Measurements from ENCODE around the gene GAD1. TPM values are rescaled to one million over a fixed set of nuclear protein-coding genes. Genes with fewer than 3 reads are reported as not detected.

Gene GAD1
- polyA plus RNA-seq, 3 donors = 0.04 to 0.15 TPM; not detected in 1

DNA sequence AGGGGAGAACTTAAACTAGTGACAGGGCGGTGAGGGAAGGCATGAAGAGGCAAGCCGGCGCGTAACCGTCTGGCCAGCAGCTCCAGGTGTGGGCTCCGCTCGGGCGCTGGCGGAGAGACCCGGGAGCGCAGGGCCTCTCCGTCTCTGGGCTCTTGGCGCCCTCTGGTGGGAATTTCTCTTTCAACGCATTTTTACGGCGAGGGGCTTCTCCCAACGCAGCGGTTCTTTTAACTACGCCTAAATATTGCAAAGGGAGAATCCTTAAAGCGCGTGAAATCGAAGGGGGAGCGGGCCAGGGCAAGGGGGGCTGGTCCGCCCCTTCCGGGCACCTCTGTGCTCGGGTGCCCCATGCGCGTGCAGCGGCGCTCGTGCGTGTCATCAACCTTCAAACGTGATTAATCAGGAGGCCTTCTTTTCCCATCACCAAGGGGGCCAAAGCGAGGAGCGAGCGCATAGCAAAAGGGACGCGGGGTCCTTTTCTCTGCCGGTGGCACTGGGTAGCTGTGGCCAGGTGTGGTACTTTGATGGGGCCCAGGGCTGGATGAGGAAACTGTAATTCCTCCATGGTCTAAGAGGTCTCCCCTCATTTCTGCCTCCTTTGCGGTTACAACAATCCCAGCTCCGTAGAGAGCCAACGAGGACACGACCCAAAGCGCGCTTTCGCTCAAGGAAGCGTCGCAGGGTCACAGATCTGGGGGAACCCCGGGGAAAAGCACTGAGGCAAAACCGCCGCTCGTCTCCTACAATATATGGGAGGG, 762 bp upstream of the GAD1 start:
- H3K27ac ChIP-seq (ENCODE audit: low read depth, low read length) = no peak overlapping the region
- 1 to 2% (median 2%) methylated on average over 51 to 52 of the region's 52 CpGs for WGBS, 3 donors

DNA sequence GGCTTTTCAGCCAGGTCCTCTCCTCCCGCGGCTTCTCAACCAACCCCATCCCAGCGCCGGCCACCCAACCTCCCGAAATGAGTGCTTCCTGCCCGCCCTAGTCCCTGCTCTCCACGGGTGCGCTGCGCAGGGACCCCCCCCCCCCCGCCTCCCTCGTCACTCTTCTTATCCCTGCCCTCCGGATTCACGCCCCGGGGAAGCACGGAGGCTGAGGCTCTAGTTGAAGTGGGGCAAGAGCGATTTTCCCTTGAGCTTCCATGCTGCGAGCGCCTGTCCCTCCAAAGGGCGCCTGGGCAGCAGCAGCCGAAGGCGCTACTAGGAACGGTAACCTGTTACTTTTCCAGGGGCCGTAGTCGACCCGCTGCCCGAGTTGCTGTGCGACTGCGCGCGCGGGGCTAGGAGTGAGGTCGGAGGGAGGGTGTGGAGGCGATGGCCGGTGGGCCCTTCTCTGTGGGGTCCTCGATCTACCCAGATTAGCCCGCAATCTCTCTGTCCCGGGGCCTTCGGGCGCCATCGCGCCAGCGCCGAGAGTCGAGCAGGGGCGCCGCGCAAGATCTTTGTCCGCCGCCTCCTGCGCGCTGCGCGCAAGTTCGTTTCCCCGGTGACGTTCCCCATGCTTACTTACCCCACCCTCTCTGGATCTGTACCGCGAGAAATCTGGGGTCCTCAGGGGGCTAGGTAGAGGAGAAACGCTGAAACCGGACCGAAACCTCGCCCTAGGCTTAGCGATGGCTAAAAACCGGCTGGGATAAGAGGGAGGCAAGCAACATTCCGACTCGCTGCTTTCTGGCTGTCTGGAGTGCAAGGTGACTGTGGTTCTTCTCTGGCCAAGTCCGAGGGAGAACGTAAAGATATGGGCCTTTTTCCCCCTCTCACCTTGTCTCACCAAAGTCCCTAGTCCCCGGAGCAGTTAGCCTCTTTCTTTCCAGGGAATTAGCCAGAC, 677 bp downstream of the GAD1 start:
- 0 to 1% (median 0%) methylated on average over 58 to 68 of the region's 69 CpGs for WGBS, 3 donors
- no peak overlapping the region for H3K27ac ChIP-seq (ENCODE audit: low read depth, low read length)

DNA sequence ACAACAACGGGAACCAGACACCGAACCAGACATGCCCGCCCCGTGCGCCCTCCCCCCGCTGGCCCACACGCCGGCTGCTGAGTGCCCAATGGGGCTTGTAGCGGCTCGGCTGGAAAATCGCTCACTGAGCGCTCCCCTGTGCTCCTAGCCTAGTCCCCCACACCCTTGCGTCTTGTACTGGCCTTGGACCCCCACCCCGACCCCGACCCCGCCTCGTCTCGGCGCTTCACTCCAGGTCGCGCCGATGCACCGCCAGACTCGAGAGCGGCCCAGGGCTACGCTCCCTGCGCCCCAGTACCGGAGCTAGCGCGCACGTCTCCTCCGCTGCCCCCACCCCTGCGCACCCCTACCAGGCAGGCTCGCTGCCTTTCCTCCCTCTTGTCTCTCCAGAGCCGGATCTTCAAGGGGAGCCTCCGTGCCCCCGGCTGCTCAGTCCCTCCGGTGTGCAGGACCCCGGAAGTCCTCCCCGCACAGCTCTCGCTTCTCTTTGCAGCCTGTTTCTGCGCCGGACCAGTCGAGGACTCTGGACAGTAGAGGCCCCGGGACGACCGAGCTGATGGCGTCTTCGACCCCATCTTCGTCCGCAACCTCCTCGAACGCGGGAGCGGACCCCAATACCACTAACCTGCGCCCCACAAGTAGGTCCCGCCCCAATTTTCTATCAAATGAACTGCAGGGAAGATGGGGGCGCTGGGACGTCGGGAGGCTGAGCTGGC, 1.5 kb downstream of the GAD1 start:
- H3K27ac ChIP-seq (ENCODE audit: low read depth, low read length) = no peak overlapping the region
- 2 to 3% (median 3%) methylated on average over 55 to 60 of the region's 60 CpGs for WGBS, 3 donors

DNA sequence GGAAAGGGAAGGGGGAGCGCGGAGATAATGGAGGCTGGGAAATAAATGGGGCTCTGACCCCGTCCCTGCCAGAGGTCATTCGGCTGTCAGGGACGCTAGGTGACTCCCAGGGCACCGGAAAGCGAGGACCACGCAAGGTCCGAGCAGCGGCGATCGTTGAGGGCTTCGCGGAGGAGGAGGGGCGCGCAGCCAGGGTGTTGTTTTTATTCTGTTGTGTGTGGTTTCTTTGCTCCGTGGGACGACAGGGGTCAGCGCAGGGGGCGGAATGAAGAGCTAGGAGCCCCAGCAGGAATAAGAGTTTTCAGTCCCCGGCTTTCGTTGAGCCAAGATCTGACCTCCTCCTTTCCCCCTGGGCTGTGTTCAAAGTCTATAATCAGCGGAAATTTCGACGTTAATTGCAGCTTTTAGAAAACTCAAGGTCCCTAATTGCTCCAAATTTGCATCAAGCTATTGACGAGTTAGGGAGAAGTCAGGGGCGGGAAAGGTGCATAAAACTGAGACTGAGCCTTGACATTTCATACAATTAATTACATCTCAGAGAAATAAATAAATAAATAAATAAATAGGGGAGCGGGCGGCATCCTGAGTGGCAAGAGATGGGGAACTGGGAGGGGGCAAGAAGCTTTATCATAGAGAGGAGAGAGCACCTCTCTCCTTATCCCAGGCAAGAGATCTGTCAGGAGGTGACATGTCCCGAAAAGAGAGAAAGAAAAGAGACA, 2.2 kb downstream of the GAD1 start:
- 5 to 10% (median 7%) methylated on average over 21 to 30 of the region's 30 CpGs for WGBS, 3 donors

DNA sequence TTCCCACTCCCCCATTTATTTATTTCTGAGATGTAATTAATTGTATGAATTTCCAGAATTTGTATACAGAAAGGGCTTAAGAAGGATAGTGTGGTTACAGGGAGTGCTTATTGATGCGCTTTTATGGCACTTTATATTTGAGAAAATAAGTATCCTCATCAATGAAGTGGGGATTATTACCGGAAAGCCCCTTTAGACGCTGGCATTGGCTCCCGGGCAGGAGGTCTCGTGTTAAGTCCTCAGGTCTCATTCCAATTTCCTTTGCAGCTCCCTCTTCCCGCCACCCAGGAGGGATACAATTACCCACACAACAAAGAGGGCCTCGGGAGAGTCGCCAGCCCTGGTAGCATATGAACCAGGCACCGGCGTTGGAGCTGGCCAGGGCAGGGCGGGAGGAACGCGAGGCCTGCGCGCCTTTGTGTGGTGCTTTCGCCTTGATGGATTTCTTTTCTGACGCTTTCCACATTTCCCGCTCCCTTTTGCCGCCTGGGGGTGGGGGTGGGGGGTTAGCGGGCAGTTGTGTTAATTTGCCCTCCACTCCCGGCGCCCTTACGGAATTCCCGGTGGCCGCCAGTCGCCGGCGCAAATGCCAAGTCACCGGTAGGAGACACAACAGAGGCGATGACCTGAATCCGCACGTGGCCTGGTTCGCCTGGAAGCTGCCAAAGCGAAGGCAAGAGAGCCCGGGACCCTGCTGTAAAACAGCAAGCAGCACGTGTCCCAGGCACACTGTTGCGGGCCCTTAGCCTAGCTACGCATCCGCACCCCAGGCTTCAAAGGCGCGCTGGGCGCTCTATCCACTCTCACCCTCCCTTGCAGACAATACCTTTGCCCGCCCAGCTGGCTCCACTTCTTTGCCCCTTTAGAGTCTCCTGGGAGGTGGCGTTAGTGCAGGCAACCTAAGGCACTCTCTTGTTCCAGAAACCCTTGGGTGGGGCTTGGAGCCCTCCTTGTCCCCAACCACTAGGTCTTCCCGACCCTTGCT, 3.3 kb downstream of the GAD1 start:
- no peak overlapping the region for H3K27ac ChIP-seq (ENCODE audit: low read depth, low read length)
- 10 to 12% (median 10%) methylated on average over 45 of the region's 45 CpGs for whole genome bisulfite sequencing, 3 donors

More for the DNA sequence above, 2.2 kb downstream of the GAD1 start:
- H3K27ac ChIP-seq (ENCODE audit: low read depth, low read length) = no peak overlapping the region

DNA sequence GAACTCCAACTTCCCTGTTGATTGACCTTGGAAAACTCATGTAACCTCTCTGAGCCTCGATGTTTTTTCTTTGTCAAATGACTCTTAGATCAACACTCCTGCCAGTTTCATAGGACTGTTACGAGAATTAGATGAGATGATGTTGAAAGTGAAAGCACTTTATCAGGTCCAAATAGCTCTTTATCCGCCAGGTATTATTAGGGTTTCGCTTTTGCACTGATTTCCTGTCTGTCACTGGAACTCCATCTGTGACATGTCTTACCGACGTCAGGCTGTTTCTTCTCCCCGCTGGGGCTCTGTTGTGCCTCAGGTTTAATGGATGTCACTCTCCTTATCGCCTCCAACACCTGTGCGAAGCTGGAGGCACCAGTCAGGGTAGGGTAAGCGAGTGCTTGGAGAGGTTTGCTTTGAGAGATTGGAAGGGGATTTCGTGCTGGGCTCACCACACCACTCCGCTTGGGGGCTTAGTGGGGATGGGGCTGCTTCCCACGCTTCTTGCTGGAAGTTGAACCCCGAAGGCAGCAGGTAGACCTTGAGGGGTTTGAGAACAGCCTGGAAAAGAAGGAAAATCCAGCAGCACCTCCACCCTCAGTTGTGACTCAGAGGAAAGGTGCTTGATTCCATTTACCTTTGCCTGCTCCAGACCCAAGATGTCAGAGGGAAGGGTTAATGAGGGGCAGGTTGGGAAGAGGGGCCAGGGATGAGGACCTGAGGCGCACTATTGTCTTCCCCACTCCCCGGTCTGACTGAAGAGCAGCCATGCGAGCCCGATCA, 4.3 kb downstream of the GAD1 start:
- no peak overlapping the region for H3K27ac ChIP-seq (ENCODE audit: low read depth, low read length)
- WGBS, 3 donors = 16 to 19% (median 16%) methylated on average over 18 of the region's 18 CpGs

DNA sequence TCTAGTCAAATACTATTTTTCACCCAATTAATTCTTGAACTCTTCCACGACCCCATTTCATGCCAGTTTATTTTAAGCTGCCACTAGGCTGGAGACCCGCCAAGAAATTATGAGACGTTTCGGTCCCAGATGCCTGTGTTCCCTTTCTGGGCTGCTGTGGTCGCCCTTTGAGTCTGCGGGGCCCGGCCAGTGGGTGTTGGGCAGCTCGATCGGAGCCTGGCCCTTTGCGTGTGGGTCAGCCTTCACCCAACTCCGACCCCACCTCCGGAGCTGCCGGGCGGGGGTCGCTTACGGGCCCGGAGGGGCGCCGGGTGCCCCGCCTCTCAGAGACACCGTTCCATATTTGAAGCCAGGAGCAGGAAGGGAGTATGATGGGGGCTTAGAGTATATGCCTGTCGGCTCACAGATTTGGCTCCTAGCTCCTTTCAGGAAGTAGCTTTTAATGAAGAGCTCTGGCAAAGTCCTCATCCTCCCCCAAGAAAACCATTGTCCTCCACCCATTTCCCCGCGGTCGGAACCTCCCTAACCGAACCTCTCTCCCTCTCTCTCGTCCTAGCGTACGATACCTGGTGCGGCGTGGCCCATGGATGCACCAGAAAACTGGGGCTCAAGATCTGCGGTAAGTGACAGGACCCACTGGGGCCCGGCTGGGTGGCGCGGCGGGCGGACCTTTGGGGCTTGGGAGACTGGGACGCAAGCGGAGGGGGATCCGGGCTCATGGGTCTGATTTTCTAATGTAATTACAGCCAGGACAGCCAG, 5.0 kb downstream of the GAD1 start:
- WGBS, 3 donors = 6 to 11% (median 7%) methylated on average over 40 of the region's 40 CpGs
- no peak overlapping the region for H3K27ac ChIP-seq (ENCODE audit: low read depth, low read length)

DNA sequence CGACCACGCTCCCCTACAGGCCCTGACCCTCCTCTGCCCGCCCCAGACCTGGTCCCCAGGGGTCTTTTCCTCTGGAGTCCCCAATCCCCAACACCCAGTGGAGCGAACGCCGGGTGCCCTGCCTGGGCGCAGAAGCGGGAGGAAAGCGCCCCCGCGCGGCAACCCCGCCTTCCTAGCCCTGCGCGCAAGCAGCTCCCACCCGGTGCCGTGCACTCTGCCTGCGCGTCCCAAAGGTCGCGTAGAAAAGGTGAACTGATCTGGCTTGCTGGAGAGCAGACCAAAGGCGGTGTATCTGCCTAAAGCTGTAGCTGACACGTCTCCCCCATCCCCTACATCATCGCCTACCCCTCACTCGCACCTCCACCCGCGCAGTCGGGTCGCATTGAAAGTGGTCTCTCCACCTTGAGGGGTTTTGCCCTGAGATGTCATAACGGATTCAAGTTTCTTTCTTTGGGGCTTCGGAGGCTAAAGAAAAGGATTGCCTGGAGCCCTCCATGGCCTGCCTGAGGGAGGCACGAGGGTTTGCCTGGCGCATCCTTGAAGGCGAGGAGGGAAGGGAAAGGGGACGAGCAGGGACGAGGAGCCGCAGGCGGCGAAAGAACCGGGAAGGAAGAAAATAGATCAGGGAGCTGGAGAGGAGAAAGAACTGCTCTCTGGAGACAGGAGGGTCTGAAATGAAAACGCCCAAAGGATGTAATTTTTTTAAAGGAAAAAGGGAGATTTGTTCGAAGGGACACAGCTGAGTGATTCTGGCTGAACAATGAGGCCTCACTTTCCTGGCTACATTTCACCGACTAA, 5.8 kb downstream of the GAD1 start:
- no peak overlapping the region for H3K27ac ChIP-seq (ENCODE audit: low read depth, low read length)
- WGBS, 3 donors = 7 to 22% (median 8%) methylated on average over 43 of the region's 43 CpGs

DNA sequence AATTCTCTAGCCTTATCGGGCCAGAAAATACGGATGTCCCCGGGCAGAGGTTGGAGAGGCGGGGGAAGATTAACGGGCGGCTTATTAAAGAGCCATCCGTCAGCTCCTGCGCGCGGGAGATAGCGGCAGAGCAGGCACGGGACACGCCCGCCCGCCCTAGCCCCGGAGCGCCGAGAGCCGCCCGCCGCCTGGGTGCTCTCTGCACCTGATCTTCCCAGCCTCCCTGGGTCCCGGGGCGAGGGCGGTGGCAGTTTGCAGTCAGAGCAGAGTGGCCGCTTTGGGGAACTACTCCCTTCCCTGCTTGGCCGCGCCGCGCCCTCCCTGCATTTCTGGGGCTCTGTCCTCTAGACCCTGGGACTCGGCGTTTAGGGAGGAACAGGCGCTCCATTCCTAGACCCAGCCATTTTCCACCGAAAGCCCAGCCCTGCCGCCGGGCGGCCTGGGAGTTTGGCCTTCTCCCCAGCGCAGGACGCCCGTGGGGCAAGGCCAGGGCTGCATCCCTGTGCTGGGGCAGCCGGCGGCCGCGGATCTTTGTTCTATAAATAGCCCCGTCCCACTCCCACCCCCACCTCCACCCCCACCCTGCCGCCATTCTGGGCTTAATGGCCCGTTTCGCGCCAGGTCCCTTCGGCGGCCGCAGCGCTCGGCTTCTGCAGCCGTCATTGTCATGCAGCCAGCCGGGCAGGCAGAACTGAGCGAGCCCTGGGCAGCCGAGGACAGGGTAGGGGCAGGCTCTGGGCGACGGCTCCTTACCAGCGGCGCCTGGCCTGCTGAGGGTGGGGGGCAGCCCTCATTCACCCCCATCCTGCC, 6.6 kb downstream of the GAD1 start:
- no peak overlapping the region for H3K27ac ChIP-seq (ENCODE audit: low read depth, low read length)
- 3 to 7% (median 4%) methylated on average over 61 of the region's 61 CpGs for WGBS, 3 donors

DNA sequence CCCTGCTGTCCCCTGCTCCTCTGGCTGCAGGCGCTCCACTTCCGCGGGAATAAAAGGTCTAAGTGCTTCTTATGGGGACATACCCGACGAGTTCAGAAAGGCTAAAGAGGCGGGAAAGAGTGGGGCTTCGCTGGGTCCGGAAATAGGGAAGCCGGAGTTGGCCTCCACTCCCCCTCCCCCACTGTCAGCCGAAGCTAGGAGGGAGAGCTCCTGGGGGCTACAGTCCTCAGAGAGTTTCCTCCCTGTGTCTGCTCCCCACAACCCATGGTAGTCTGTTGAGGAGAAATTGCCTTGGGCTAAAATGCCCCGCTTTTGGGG, 7.2 kb downstream of the GAD1 start:
- no peak overlapping the region for H3K27ac ChIP-seq (ENCODE audit: low read depth, low read length)

DNA sequence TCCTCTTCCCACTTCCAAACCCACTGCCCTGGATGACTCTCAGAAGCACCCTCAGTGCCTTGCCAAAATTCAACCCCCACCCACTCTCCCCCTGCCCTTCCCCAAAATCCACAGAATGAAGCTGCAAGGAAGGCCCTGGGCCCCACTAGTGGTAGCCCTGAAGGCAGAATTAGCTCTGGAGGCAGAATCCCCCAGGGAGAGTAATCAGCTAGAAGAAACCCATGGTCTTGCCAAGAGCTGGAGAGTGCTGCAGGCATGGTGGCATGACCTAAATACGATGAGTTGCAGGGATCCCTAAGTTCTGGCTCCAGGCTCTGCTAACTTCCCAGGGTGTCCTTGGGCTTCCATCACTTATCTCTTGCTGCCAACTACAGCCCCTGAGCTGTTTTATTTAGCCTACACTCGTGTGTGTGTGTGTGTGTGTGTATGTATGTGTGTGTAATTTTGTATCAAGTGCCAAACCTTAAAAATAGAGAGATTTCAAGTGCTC, 7.9 kb downstream of the GAD1 start:
- 43 to 68% (median 61%) methylated on average over 2 of the region's 2 CpGs for WGBS, 3 donors
- H3K27ac ChIP-seq (ENCODE audit: low read depth, low read length) = no peak overlapping the region

More for the DNA sequence above, 7.2 kb downstream of the GAD1 start:
- WGBS, 3 donors = 16 to 28% (median 16%) methylated on average over 10 to 11 of the region's 11 CpGs

DNA sequence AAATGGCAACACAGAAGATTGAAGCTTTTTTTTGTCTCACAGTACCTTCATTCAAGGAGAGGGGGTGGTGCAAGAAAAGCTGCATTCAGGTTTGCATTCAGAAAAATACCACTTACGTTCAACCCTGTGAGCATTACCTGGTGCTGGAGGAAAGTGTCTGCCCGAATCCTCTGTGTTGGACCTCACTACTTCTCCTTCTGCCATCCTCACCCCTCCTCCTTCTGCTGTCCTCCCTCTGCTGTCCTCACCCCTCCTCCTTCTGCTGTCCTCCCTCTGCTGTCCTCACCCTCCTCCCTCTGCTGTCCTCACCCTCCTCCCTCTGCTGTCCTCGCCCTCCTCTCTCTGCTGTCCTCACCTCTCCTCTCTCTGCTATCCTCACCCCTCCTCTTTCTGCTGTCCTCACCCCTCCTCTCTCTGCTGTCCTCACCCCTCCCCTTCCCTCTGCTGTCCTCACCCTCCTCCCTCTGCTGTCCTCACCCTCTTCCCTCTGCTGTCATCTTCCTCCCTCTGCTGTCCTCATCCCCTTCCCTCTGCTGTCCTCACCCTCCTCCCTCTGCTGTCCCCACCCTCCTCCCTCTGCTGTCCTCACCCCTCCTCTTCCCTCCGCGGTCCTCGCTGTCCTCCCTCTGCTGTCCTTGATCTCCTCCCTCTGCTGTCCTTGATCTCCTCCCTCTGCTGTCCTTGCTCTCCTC, 11.3 kb downstream of the GAD1 start:
- WGBS, 3 donors = 88 to 96% (median 94%) methylated on average over 6 of the region's 6 CpGs
- no peak overlapping the region for H3K27ac ChIP-seq (ENCODE audit: low read depth, low read length)

DNA sequence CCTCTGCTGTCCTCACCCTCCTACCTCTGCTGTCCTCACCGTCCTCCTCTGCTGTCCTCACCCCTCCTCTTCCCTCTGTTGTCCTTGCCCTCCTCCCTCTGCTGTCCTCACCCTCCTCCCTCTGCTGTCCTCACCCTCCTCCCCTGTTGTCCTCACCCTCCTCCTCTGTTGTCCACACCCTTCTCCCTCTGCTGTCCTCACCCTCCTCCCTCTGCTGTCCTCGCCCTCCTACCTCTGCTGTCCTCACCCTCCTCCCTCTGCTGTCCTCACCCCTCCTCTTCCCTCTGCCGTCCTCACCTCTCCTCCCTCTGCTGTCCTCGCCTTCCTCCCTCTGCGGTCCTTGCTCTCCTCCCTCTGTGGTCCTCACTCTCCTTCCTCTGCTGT, 11.8 kb downstream of the GAD1 start:
- H3K27ac ChIP-seq (ENCODE audit: low read depth, low read length) = no peak overlapping the region
- 65 to 86% (median 76%) methylated on average over 5 of the region's 5 CpGs for WGBS, 3 donors

DNA sequence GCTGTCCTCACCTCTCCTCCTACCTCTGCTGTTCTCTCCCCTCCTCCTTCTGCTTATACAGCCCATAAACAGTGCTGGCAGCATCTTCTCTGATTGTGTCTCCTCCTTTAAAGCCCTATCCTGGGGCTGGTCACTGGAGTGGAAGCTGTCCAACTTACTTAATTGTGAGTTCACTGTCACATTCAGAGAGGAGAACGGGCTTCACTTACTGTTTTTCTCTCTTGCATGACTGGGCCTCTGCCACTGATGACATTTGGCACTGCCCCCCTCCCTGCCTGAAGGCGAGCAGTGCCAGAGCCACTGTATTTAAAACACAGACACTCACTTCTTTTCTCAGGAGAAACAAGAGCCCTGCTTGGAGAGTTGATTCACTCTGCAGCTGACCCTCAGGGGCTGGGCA, 12.3 kb downstream of the GAD1 start:
- WGBS, 3 donors = 59 to 70% (median 66%) methylated on average over 2 of the region's 2 CpGs
- no peak overlapping the region for H3K27ac ChIP-seq (ENCODE audit: low read depth, low read length)

Measured in adipose tissue (tissue), 3 donors.